ENCODE measurements around the gene ELAVL1. TPM values are rescaled to one million over a fixed set of nuclear protein-coding genes. Genes with fewer than 3 reads are reported as not detected.
"Not testable (repeated sequence)": the region's sequence is repeated elsewhere in the genome, so short reads cannot be mapped to it uniquely, and the experiment has no call there.

The ELAVL1 gene
- total and polyA plus RNA-seq, 5 experiments from 2014 or later, result 41.5 to 55.8 (median 55.1) TPM

DNA sequence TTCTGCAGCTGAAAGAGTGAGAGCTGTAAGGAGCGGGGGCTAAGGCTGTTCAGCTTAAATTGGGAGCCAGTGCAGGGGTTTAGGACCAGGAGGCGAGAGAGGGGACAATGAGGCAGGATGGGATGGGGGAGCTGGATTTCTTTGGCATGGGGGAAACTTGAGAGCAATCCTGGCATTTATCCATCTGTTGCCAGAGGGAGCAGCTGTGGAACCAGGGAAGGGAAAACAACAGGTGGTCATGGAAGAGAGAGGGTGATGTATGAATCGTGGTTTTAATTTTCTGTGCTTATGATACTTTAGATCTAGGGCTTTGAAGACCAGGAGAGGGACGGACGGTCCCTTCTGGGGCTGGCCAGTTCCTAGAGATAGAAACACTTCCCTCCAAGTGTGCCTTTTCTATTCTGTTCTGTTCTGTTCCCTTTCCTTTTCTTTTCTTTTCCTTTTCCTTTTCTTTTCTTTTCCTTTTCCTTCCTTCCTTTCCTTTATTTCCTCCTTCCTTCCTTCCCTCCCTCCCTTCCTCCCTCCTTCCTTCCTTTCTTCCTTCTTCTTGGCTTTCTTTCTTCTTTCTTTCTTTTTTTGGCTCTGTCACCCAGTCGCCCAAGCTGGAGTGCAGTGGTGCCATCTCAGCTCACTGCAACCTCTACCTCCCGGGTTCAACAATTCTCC, 31.1 kb upstream of the ELAVL1 start:
- POLR2A ChIA-PET, result no interaction called here
- Mint-ChIP-seq H3K4me3 (no peak overlapping the region), H3K27ac (no peak overlapping the region)

GRCh38 chr19:8034178-8034525, 28.7 kb upstream of the ELAVL1 start:
- Mint-ChIP-seq H3K36me3 (no peaks in the 10 kb centered on the region), H3K4me3 (no peak overlapping the region), H3K27me3 (peaks cover 0 to 19% (median 12%) of the 10 kb centered on the region in 5 donors), H3K9me3 (no peaks in the 10 kb centered on the region), H3K27ac (no peak overlapping the region), H3K4me1 (no peaks in the 10 kb centered on the region)
- POLR2A ChIA-PET, result no interaction called here
- ATAC-seq (no peak), DNase-seq (no peak)

More for the DNA sequence above, 31.1 kb upstream of the ELAVL1 start:
- H3K4me1 Mint-ChIP-seq, result no peaks in the 10 kb centered on the region
- H3K27me3 Mint-ChIP-seq, result peaks cover 0 to 27% (median 17%) of the 10 kb centered on the region in 5 donors
- ATAC-seq (no peak), DNase-seq (peak in 1 of 10 donors; percentile 24)
- H3K9me3 Mint-ChIP-seq, result no peaks in the 10 kb centered on the region
- no peaks in the 10 kb centered on the region for H3K36me3 Mint-ChIP-seq

- H3K9me3 Mint-ChIP-seq, H3K27ac Mint-ChIP-seq, H3K36me3 Mint-ChIP-seq, POLR2A ChIA-PET, H3K4me1 Mint-ChIP-seq, H3K4me3 Mint-ChIP-seq, DNase-seq, ATAC-seq: not testable (repeated sequence)
- peaks cover 0 to 19% (median 8%) of the 10 kb centered on the region in 5 donors for H3K27me3 Mint-ChIP-seq
These were observed 28.1 kb upstream of the ELAVL1 start for GRCh38 chr19:8033287-8034177.

GRCh38 chr19:8030960-8031359, 25.5 kb upstream of the ELAVL1 start:
- DNase-seq, result no peak
- H3K9me3 Mint-ChIP-seq, result no peaks in the 10 kb centered on the region
- no peak overlapping the region for H3K27ac Mint-ChIP-seq
- H3K4me3 Mint-ChIP-seq, result no peak overlapping the region
- peaks cover 0 to 7% (median under 1%) of the 10 kb centered on the region in 5 donors for H3K27me3 Mint-ChIP-seq
- POLR2A ChIA-PET, result no interaction called here
- no peak for ATAC-seq
- H3K36me3 Mint-ChIP-seq, result no peaks in the 10 kb centered on the region
- H3K4me1 Mint-ChIP-seq, result no peaks in the 10 kb centered on the region

DNA sequence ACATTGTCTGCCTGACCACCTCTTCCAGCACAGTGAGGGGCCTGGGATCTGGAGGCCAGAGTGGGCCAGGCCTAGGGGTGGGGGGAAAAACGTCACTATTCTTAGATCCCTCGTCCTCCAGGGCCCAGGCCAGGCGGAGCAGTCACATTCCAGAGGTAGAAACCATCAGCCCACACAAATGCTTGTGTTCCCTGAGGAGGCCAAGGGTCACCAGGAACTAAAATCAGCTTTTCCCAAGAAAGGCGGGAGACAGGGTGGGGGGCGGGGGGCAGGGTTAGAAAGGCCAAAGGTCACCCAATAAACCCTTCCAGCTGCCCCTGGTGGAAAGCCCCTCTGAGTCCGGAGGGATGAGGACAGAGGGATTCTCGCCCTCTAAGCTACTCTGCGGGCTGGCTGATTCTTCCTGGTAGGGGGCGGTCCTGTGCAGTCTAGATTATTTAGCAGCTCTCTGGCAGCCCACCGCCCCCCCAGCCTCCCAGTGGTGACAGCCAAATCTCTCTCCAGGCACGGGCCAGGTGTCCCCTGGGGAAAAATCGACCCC, 23.6 kb upstream of the ELAVL1 start:
- no peaks in the 10 kb centered on the region for H3K4me1 Mint-ChIP-seq
- no peak overlapping the region for H3K4me3 Mint-ChIP-seq
- H3K27ac Mint-ChIP-seq, result no peak overlapping the region
- DNase-seq, result no peak
- no peaks in the 10 kb centered on the region for H3K9me3 Mint-ChIP-seq
- POLR2A ChIA-PET, result no interaction called here
- no peak for ATAC-seq
- H3K27me3 Mint-ChIP-seq, result peaks cover 0 to 5% (median 0%) of the 10 kb centered on the region in 5 donors
- H3K36me3 Mint-ChIP-seq, result no peaks in the 10 kb centered on the region

GRCh38 chr19:8025316-8025715, 19.9 kb upstream of the ELAVL1 start:
- Mint-ChIP-seq H3K4me1 (peaks cover 0 to 4% (median 0%) of the 10 kb centered on the region in 4 donors), H3K27me3 (no peaks in the 10 kb centered on the region), H3K27ac (no peak overlapping the region), H3K9me3 (no peaks in the 10 kb centered on the region), H3K4me3 (no peak overlapping the region), H3K36me3 (no peaks in the 10 kb centered on the region)
- DNase-seq, result no peak
- ATAC-seq, result no peak
- POLR2A ChIA-PET, result no interaction called here

DNA sequence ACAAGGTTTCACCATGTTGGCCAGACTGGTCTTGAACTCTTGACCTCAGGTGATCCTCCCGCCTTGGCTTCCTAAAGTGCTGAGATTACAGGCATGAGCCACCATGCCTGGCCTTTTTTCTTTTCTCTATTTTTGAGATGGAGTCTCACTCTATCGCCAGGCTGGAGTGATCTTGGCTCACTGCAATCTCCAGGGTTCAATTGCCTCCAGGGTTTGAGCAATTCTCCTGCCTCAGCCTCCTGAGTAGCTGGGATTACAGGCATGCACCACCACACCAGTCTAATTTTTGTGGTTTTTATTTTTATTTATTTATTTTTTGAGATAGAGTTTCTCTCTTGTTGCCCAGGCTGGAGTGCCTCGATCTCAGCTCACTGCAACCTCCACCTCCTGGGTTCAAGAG, 18.8 kb upstream of the ELAVL1 start:
- H3K9me3 Mint-ChIP-seq, H3K27ac Mint-ChIP-seq, POLR2A ChIA-PET, ATAC-seq, H3K27me3 Mint-ChIP-seq, H3K4me3 Mint-ChIP-seq, H3K4me1 Mint-ChIP-seq, H3K36me3 Mint-ChIP-seq: not testable (repeated sequence)
- DNase-seq, result peak in 1 of 10 donors; percentile 1

- ATAC-seq, result no peak
These were observed 17.9 kb upstream of the ELAVL1 start for GRCh38 chr19:8023371-8023770.

GRCh38 chr19:8022275-8022674, 16.8 kb upstream of the ELAVL1 start:
- Mint-ChIP-seq H3K27me3 (no peaks in the 10 kb centered on the region), H3K9me3 (no peaks in the 10 kb centered on the region), H3K4me1 (peaks cover 4 to 10% (median 9%) of the 10 kb centered on the region in 4 donors), H3K4me3 (no peak overlapping the region), H3K36me3 (no peaks in the 10 kb centered on the region), H3K27ac (no peak overlapping the region)
- DNase-seq, result no peak
- ATAC-seq, result no peak
- POLR2A ChIA-PET, result no interaction called here

More at GRCh38 chr19:8023371-8023770, 17.9 kb upstream of the ELAVL1 start:
- no peak for DNase-seq
- Mint-ChIP-seq H3K9me3 (no peaks in the 10 kb centered on the region), H3K4me1 (peaks cover 0 to 4% (median 0%) of the 10 kb centered on the region in 4 donors), H3K36me3 (no peaks in the 10 kb centered on the region), H3K4me3 (no peak overlapping the region), H3K27ac (peak overlapping the region in 2 of 10 donors; percentile 21 to 95), H3K27me3 (no peaks in the 10 kb centered on the region)
- POLR2A ChIA-PET, result no interaction called here

DNA sequence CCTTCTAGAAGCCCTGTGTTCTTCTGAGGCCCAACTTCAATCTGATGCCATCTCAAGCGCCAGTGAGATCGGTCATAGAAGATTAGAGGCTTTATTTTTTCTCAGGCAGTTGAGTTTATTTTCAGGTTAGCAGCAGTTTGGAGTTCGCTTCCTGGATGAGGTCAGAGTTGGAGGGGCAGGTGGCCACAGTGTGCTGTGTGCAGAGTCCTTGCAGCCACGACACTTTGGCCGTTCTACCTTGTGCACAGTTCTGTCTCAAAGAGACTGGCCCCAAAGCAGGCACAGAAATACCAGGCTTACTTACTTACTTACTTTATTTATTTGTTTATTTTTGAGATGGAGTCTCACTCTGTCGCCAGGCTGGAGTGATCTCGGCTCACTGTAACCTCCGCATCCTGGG, 15.9 kb upstream of the ELAVL1 start:
- Mint-ChIP-seq H3K36me3 (no peaks in the 10 kb centered on the region), H3K9me3 (no peaks in the 10 kb centered on the region), H3K4me3 (no peak overlapping the region), H3K27ac (peak overlapping the region in 1 of 10 donors; percentile 27), H3K4me1 (peaks cover 4 to 11% (median 10%) of the 10 kb centered on the region in 4 donors), H3K27me3 (no peaks in the 10 kb centered on the region)
- no peak for DNase-seq
- POLR2A ChIA-PET, result no interaction called here
- ATAC-seq, result no peak

GRCh38 chr19:8020681-8021080, 15.2 kb upstream of the ELAVL1 start:
- Mint-ChIP-seq H3K4me3 (peak overlapping the region in 1 of 10 donors; percentile 8), H3K27ac (peak overlapping the region in 2 of 10 donors; percentile 13 to 46), H3K27me3 (no peaks in the 10 kb centered on the region), H3K4me1 (peaks cover 4 to 11% (median 10%) of the 10 kb centered on the region in 4 donors), H3K36me3 (no peaks in the 10 kb centered on the region), H3K9me3 (no peaks in the 10 kb centered on the region)
- no peak for DNase-seq
- ATAC-seq, result no peak
- POLR2A ChIA-PET, result no interaction called here

GRCh38 chr19:8017808-8018207, 12.4 kb upstream of the ELAVL1 start:
- no peaks in the 10 kb centered on the region for H3K36me3 Mint-ChIP-seq
- peak overlapping the region in 5 of 10 donors; percentile 52 to 86 (median 63) for H3K27ac Mint-ChIP-seq
- ATAC-seq (peak; percentile 92 to 98), DNase-seq (peak in 9 of 10 donors; percentile 14 to 71 (median 43))
- H3K27me3 Mint-ChIP-seq, result no peaks in the 10 kb centered on the region
- no peaks in the 10 kb centered on the region for H3K9me3 Mint-ChIP-seq
- peaks cover 2 to 11% (median 10%) of the 10 kb centered on the region in 4 donors for H3K4me1 Mint-ChIP-seq
- no peak overlapping the region for H3K4me3 Mint-ChIP-seq
- POLR2A ChIA-PET, result no interaction called here

Data from naive thymus-derived CD8-positive, alpha-beta T cell (primary cell).